SHP77 (cell line): Measurements from ENCODE around the gene SULT2B1.
A peak's percentile ranks its signal among the peaks of the same experiment; 100 is the strongest.

Experiments
- DNase-seq, 2 experiments: peaks; one replicate each; lab custom pipeline; 2025; lab: John Stamatoyannopoulos, UW

SULT2B1 gene

GRCh38 chr19:48600679-48601417 is 48.9 kb downstream of the SULT2B1 start:
- DNase-seq, result no peak

- no peak for DNase-seq
Measured at GRCh38 chr19:48603001-48603400, 51.0 kb downstream of the SULT2B1 start.

- no peak for DNase-seq
Measured at GRCh38 chr19:48603449-48603848, 51.5 kb downstream of the SULT2B1 start.

- no peak for DNase-seq
Measured at GRCh38 chr19:48603850-48604249, 51.9 kb downstream of the SULT2B1 start.

- no peak for DNase-seq
Measured at GRCh38 chr19:48606463-48607358, 54.7 kb downstream of the SULT2B1 start, which contains the start of gene SPACA4. Gene SPACA4 (plus strand): TSS chr19:48606742. CDS start chr19:48606979, 237 bp downstream.

- DNase-seq, result no peak
Measured at GRCh38 chr19:48607359-48607755, 55.4 kb downstream of the SULT2B1 start.

GRCh38 chr19:48608798-48609263 is 56.9 kb downstream of the SULT2B1 start:
- DNase-seq, result peak; percentile 68 to 79

GRCh38 chr19:48609571-48610108 is 57.7 kb downstream of the SULT2B1 start:
- no peak for DNase-seq

GRCh38 chr19:48611872-48612271 is 59.9 kb downstream of the SULT2B1 start:
- DNase-seq, result no peak

- peak in 1 of 2 experiments; percentile 46 for DNase-seq
Measured at GRCh38 chr19:48613024-48613851, 61.3 kb downstream of the SULT2B1 start.

- no peak for DNase-seq
Measured at GRCh38 chr19:48613852-48614435, 62.0 kb downstream of the SULT2B1 start.

- DNase-seq, result peak in 1 of 2 experiments; percentile 23
Measured at GRCh38 chr19:48614436-48615230, 62.7 kb downstream of the SULT2B1 start, which contains the start of gene FAM83E. Gene FAM83E (minus strand): TSS chr19:48615076. CDS start chr19:48613372, 1,704 bp downstream.

- DNase-seq, result no peak
Measured at GRCh38 chr19:48615231-48616040, 63.5 kb downstream of the SULT2B1 start.

- no peak for DNase-seq
Measured at GRCh38 chr19:48616041-48616436, 64.1 kb downstream of the SULT2B1 start.

GRCh38 chr19:48616491-48617056 is 64.6 kb downstream of the SULT2B1 start:
- no peak for DNase-seq

GRCh38 chr19:48617146-48617937 is 65.4 kb downstream of the SULT2B1 start:
- DNase-seq, result no peak

- no peak for DNase-seq
Measured at GRCh38 chr19:48618278-48618915, 66.4 kb downstream of the SULT2B1 start.
